ENCODE measurements around the gene F7.
"Not testable (repeated sequence)": the region's sequence is repeated elsewhere in the genome, so short reads cannot be mapped to it uniquely, and the experiment has no call there.

F7 gene

GRCh38 chr13:113102302-113102701 lies 3.3 kb upstream of the F7 start:
- DNase-seq (ENCODE audit: low read depth in 2 of 2) = not testable (repeated sequence)

- DNase-seq (ENCODE audit: low read depth in 2 of 2) = no peak
Observed at GRCh38 chr13:113102727-113103126, 2.9 kb upstream of the F7 start.

GRCh38 chr13:113103646-113104045 lies 1.9 kb upstream of the F7 start:
- no peak for DNase-seq (ENCODE audit: low read depth in 2 of 2)

GRCh38 chr13:113105921-113106452 lies 396 bp downstream of the F7 start:
- DNase-seq (ENCODE audit: low read depth in 2 of 2) = no peak

- DNase-seq (ENCODE audit: low read depth in 2 of 2) = no peak
Observed at GRCh38 chr13:113106711-113107351, 1.2 kb downstream of the F7 start.

- DNase-seq (ENCODE audit: low read depth in 2 of 2) = not testable (repeated sequence)
Observed at GRCh38 chr13:113108521-113108920, 2.9 kb downstream of the F7 start.

- no peak for DNase-seq (ENCODE audit: low read depth in 2 of 2)
Observed at GRCh38 chr13:113109151-113110047, 3.8 kb downstream of the F7 start.

GRCh38 chr13:113110048-113110851 lies 4.7 kb downstream of the F7 start:
- peak in 1 of 2 donors; percentile 22 for DNase-seq (ENCODE audit: low read depth in 2 of 2)

- peak in 1 of 2 donors; percentile 14 for DNase-seq (ENCODE audit: low read depth in 2 of 2)
Observed at GRCh38 chr13:113110852-113111315, 5.3 kb downstream of the F7 start.

GRCh38 chr13:113111821-113112220 lies 6.2 kb downstream of the F7 start:
- DNase-seq (ENCODE audit: low read depth in 2 of 2) = not testable (repeated sequence)

- DNase-seq (ENCODE audit: low read depth in 2 of 2) = not testable (repeated sequence)
Observed at GRCh38 chr13:113112475-113112874, 6.9 kb downstream of the F7 start.

GRCh38 chr13:113112893-113113845 lies 7.6 kb downstream of the F7 start:
- no peak for DNase-seq (ENCODE audit: low read depth in 2 of 2)

GRCh38 chr13:113113846-113114271 lies 8.3 kb downstream of the F7 start:
- DNase-seq (ENCODE audit: low read depth in 2 of 2) = no peak

GRCh38 chr13:113114511-113115362 lies 9.1 kb downstream of the F7 start:
- DNase-seq (ENCODE audit: low read depth in 2 of 2) = no peak

- DNase-seq (ENCODE audit: low read depth in 2 of 2) = no peak
Observed at GRCh38 chr13:113115363-113116205, 10.0 kb downstream of the F7 start.

GRCh38 chr13:113116206-113116800 lies 10.7 kb downstream of the F7 start:
- DNase-seq (ENCODE audit: low read depth in 2 of 2) = no peak

- DNase-seq (ENCODE audit: low read depth in 2 of 2) = no peak
Observed at GRCh38 chr13:113116871-113117271, 11.3 kb downstream of the F7 start.

- DNase-seq (ENCODE audit: low read depth in 2 of 2) = no peak
Observed at GRCh38 chr13:113117335-113117872, 11.8 kb downstream of the F7 start.

Measured in activated CD8-positive, alpha-beta memory T cell treated with anti-CD3 and anti-CD28 coated beads for 4 hours (primary cell).